Mesenchymal stem cell (in vitro differentiated cells and primary cell): ENCODE measurements around the gene STUM.

Source experiments
- DNase-seq: peaks from one replicate; pipeline ENCODE4 v3.0.0-alpha.2; 2013
- H2AFZ ChIP-seq: one replicate; pipeline ENCODE4 v1.6.1; 2013; ENCODE audit warnings: low read depth, mild to moderate bottlenecking, control low read depth, inconsistent platforms, low read length, moderate library complexity
- H2AK5ac ChIP-seq: 2 replicates; pipeline ENCODE4 v1.6.1; 2013; ENCODE audit warnings: low read length, moderate library complexity, mild to moderate bottlenecking, inconsistent platforms; ENCODE audit not compliant: severe bottlenecking
- H2BK120ac ChIP-seq: one replicate; pipeline ENCODE4 v1.6.1; 2013; ENCODE audit warnings: low read depth, mild to moderate bottlenecking, inconsistent platforms, low read length, moderate library complexity
- H2BK12ac ChIP-seq, 2 experiments: one replicate each; pipeline ENCODE4 v1.6.1; 2013; ENCODE audit warnings: inconsistent platforms in 2 of 2, low read length in 2 of 2, mild to moderate bottlenecking in 2 of 2, moderate library complexity in 2 of 2, control low read depth in 1 of 2
- H2BK15ac ChIP-seq: one replicate; pipeline ENCODE4 v1.6.1; 2013; ENCODE audit warnings: mild to moderate bottlenecking, low read depth, inconsistent platforms; ENCODE audit not compliant: poor library complexity, severe bottlenecking
- H2BK5ac ChIP-seq: 2 replicates; pipeline ENCODE4 v1.6.1; 2013; ENCODE audit warnings: low read depth, mild to moderate bottlenecking, low read length, control low read depth, inconsistent platforms; ENCODE audit not compliant: poor library complexity, severe bottlenecking
- H3K14ac ChIP-seq, 2 experiments: one replicate each; pipeline ENCODE4 v1.6.1; 2013; ENCODE audit warnings: inconsistent platforms in 2 of 2, low read length in 2 of 2, control low read depth in 1 of 2, mild to moderate bottlenecking in 1 of 2, moderate library complexity in 1 of 2
- H3K18ac ChIP-seq, 2 experiments: one replicate each; pipeline ENCODE4 v1.6.1; 2013; ENCODE audit warnings: inconsistent platforms in 2 of 2, low read length in 2 of 2, control low read depth in 1 of 2, low read depth in 1 of 2, mild to moderate bottlenecking in 1 of 2
- H3K23ac ChIP-seq, 2 experiments: one replicate each; pipeline ENCODE4 v1.6.1; 2013; ENCODE audit warnings: inconsistent platforms in 2 of 2, low read length in 2 of 2, mild to moderate bottlenecking in 2 of 2, moderate library complexity in 2 of 2, control low read depth in 1 of 2
- H3K27ac ChIP-seq: 2 replicates; pipeline ENCODE4 v1.5.1; 2013; ENCODE audit warnings: mild to moderate bottlenecking, moderate library complexity, low read length, control low read depth, inconsistent platforms; ENCODE audit not compliant: poor library complexity, severe bottlenecking
- H3K27me3 ChIP-seq, 2 experiments: 2 replicates each; pipeline versions ENCODE4 v1.6.1 to v1.7.0; 2013; ENCODE audit warnings: low read length in 2 of 2, mild to moderate bottlenecking in 2 of 2, moderate library complexity in 2 of 2, control low read depth in 1 of 2, inconsistent platforms in 1 of 2; ENCODE audit not compliant: control insufficient read depth in 1 of 2, insufficient read depth in 1 of 2
- H3K36me3 ChIP-seq, 2 experiments: 2 replicates each; pipeline versions ENCODE4 v1.6.1 to v1.7.0; 2013; ENCODE audit warnings: low read length in 2 of 2, control low read depth in 1 of 2, inconsistent platforms in 1 of 2, low read depth in 1 of 2, mild to moderate bottlenecking in 1 of 2; ENCODE audit not compliant: insufficient read depth in 2 of 2, control insufficient read depth in 1 of 2
- H3K4ac ChIP-seq, 2 experiments: one replicate each; pipeline ENCODE4 v1.6.1; 2013; ENCODE audit warnings: inconsistent platforms in 2 of 2, low read length in 2 of 2, mild to moderate bottlenecking in 2 of 2, moderate library complexity in 2 of 2, control low read depth in 1 of 2, low read depth in 1 of 2
- H3K4me1 ChIP-seq: 2 replicates; pipeline ENCODE4 v1.6.1; 2013; ENCODE audit warnings: low read depth, low read length, control low read depth; ENCODE audit not compliant: control insufficient read depth, insufficient read depth
- H3K4me2 ChIP-seq: 2 replicates; pipeline ENCODE4 v1.6.1; 2013; ENCODE audit warnings: low read length, mild to moderate bottlenecking, inconsistent platforms; ENCODE audit not compliant: poor library complexity, severe bottlenecking
- H3K4me3 ChIP-seq, 2 experiments: 2 replicates each; pipeline versions ENCODE4 v1.5.1 to v1.7.0; 2013; ENCODE audit warnings: low read length in 2 of 2, mild to moderate bottlenecking in 2 of 2, control low read depth in 1 of 2, low read depth in 1 of 2; ENCODE audit not compliant: insufficient read depth in 1 of 2
- H3K79me1 ChIP-seq: replicated peaks from 2 replicates; pipeline ENCODE4 v1.6.1; 2013; ENCODE audit warnings: mild to moderate bottlenecking, control low read depth, low read length, inconsistent platforms; ENCODE audit not compliant: poor library complexity, severe bottlenecking
- H3K9ac ChIP-seq: 2 replicates; pipeline ENCODE4 v1.7.0; 2013; ENCODE audit warnings: mild to moderate bottlenecking, low read length, moderate library complexity
- H3K9me3 ChIP-seq: 2 replicates; pipeline ENCODE4 v1.7.0; 2013; ENCODE audit warnings: mild to moderate bottlenecking, low read length; ENCODE audit not compliant: control insufficient read depth
- H4K8ac ChIP-seq: one replicate; pipeline ENCODE4 v1.6.1; 2013; ENCODE audit warnings: inconsistent platforms, mild to moderate bottlenecking, low read length, moderate library complexity
- H4K91ac ChIP-seq: one replicate; pipeline ENCODE4 v1.6.1; 2013; ENCODE audit warnings: mild to moderate bottlenecking, low read length, inconsistent platforms
- WGBS: methylation state at CpG from one replicate; pipeline ENCODE4 v1.1.7; 2013; ENCODE audit warnings: mixed read lengths; 5-methylcytosine and 5-hydroxymethylcytosine counted together

The STUM gene

DNA sequence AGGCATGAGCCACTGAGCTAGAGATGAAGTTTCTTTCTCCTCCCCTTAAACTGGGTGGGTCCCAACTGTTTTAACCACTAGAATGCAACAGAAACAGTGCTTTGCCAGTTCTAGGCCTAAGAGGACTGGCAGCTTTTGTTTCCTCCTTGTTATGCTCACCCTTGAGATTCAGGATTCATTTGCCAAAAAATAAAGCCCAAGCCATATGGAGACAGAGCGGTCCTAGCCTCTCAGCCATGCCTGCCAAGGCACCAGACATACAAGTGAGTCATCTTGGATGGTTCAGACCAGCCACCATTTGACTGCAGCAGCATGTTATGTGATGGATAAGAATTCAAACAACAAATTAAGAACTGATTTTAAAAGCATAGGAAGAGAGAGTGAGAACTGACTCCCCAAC lies 38.1 kb upstream of the STUM start:
- no peak overlapping the region for H3K4me2 ChIP-seq
- WGBS, result 100% methylated on average over 1 of the region's 1 CpG

DNA sequence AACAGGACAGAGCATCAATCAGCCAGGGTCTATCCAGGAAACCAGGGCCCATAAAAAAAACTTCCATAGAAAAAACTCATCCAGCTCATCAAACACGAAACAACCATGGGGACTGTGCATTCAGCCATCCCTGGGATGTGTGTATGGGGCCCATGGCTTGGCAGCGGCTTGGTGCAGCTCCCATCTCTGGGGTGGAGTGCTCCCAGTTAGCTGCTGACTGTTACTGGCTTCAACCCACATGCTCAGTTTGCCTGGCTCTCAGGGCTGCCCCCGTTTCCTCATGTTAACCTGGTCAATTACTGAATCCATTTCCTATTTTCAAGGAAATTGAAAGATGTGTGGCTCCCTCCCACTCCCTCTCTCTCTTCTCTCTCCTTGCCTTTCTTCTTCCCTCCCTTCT lies 37.3 kb upstream of the STUM start:
- 45% methylated on average over 3 of the region's 3 CpGs for WGBS
- peaks cover 12 to 27% of the 10 kb centered on the region in 2 experiments for H3K27me3 ChIP-seq
- H2BK5ac ChIP-seq, result no peak overlapping the region
- no peak overlapping the region for H4K8ac ChIP-seq
- no peaks in the 10 kb centered on the region for H3K79me1 ChIP-seq
- no peak overlapping the region for H3K23ac ChIP-seq
- no peak overlapping the region for H3K4me2 ChIP-seq
- H2AK5ac ChIP-seq, result no peak overlapping the region
- no peaks in the 10 kb centered on the region for H3K4me1 ChIP-seq
- no peak overlapping the region for H2BK12ac ChIP-seq
- no peak overlapping the region for H3K14ac ChIP-seq
- no peak overlapping the region for H3K4ac ChIP-seq
- H3K27ac ChIP-seq, result no peak overlapping the region
- H3K9ac ChIP-seq, result no peak overlapping the region
- H3K18ac ChIP-seq, result no peak overlapping the region
- no peak for DNase-seq
- no peak overlapping the region for H3K4me3 ChIP-seq
- H4K91ac ChIP-seq, result no peak overlapping the region
- H2AFZ ChIP-seq, result no peak overlapping the region
- H2BK15ac ChIP-seq, result no peak overlapping the region
- no peak overlapping the region for H2BK120ac ChIP-seq
- H3K9me3 ChIP-seq, result no peaks in the 10 kb centered on the region
- H3K36me3 ChIP-seq, result no peaks in the 10 kb centered on the region

More for the DNA sequence above, 38.1 kb upstream of the STUM start:
- Histone ChIP-seq H3K4me1 (no peaks in the 10 kb centered on the region), H3K27me3 (peaks cover 14 to 29% of the 10 kb centered on the region in 2 experiments), H3K14ac (no peak overlapping the region), H3K27ac (no peak overlapping the region), H3K36me3 (no peaks in the 10 kb centered on the region), H4K8ac (no peak overlapping the region), H2AFZ (no peak overlapping the region), H2AK5ac (no peak overlapping the region), H2BK12ac (no peak overlapping the region), H3K9me3 (no peaks in the 10 kb centered on the region), H2BK120ac (no peak overlapping the region), H3K4me3 (no peak overlapping the region), H3K9ac (no peak overlapping the region), H3K79me1 (no peaks in the 10 kb centered on the region), H2BK5ac (no peak overlapping the region), H3K4ac (no peak overlapping the region), H3K23ac (no peak overlapping the region), H3K18ac (no peak overlapping the region), H4K91ac (no peak overlapping the region), H2BK15ac (no peak overlapping the region)
- no peak for DNase-seq

DNA sequence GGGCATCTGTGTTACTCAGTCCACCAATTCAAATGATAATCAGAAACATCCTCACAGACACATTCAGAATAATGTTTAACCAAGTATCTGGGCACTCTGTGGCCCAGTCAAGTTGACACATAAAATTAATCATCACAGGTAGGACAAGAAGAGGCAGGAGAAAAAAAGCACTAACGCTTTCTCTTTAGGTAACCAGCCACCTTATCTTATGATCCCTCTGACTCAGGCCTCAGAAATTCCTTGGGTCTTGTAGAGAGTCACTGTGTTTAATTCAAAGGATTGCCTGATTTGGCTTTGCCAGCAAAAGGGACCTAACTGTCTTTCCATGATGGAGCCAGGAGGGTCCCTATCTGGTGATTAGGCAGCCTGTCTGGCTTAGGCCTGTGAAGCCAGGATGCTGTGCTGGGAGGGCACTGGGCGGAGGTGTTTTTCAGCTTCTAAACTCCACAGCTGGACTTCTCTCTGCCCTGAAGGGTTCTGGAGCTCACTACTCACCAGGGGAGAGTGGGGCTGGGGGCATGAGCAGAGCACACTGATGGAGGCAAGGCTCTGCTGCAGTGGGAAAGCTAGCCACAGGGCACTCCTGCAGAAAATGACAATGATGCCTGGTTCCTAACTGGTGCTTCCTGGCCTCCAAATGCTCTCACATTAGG lies 36.4 kb upstream of the STUM start:
- no peak overlapping the region for H3K23ac ChIP-seq
- no peak overlapping the region for H3K14ac ChIP-seq
- H3K4me2 ChIP-seq, result no peak overlapping the region
- H3K27ac ChIP-seq, result no peak overlapping the region
- no peak overlapping the region for H4K8ac ChIP-seq
- H3K79me1 ChIP-seq, result no peaks in the 10 kb centered on the region
- peaks cover 13 to 27% of the 10 kb centered on the region in 2 experiments for H3K27me3 ChIP-seq
- no peak overlapping the region for H2AK5ac ChIP-seq
- H2AFZ ChIP-seq, result no peak overlapping the region
- H4K91ac ChIP-seq, result no peak overlapping the region
- no peak overlapping the region for H2BK12ac ChIP-seq
- H2BK5ac ChIP-seq, result no peak overlapping the region
- 83% methylated on average over 2 of the region's 2 CpGs for WGBS
- H3K4me1 ChIP-seq, result no peaks in the 10 kb centered on the region
- no peak overlapping the region for H3K9ac ChIP-seq
- DNase-seq, result no peak
- no peaks in the 10 kb centered on the region for H3K36me3 ChIP-seq
- H2BK15ac ChIP-seq, result no peak overlapping the region
- H3K4me3 ChIP-seq, result no peak overlapping the region
- H3K18ac ChIP-seq, result no peak overlapping the region
- H3K9me3 ChIP-seq, result no peaks in the 10 kb centered on the region
- no peak overlapping the region for H3K4ac ChIP-seq
- no peak overlapping the region for H2BK120ac ChIP-seq

DNA sequence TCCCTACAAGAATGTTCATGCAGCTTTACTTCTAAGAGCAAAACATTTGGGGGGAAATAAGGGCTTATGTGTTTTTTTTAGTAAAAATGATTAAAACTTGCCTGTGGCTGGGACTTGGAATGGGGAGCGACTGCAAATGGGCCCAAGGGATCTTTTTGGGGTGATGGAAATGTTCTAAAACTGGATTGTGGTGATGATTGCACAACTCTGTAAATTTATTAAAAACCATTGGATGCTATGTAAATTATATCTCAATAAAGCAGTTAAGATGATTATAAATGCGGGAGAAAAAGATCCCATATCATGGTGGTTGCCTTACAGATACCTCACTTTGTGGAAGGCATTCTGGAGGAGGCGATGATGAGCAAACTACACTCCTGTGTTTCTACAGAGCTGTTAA lies 30.2 kb upstream of the STUM start:
- Histone ChIP-seq H4K8ac (no peak overlapping the region), H2BK120ac (no peak overlapping the region), H3K27ac (no peak overlapping the region), H3K4me2 (no peak overlapping the region), H2BK5ac (no peak overlapping the region), H3K23ac (no peak overlapping the region), H2AK5ac (no peak overlapping the region), H2BK15ac (no peak overlapping the region), H3K36me3 (no peaks in the 10 kb centered on the region), H3K27me3 (peaks cover 29 to 65% of the 10 kb centered on the region in 2 experiments), H3K79me1 (no peaks in the 10 kb centered on the region), H3K9me3 (no peaks in the 10 kb centered on the region), H2BK12ac (no peak overlapping the region), H4K91ac (no peak overlapping the region), H3K4me3 (no peak overlapping the region), H3K18ac (no peak overlapping the region), H3K14ac (no peak overlapping the region), H2AFZ (no peak overlapping the region), H3K9ac (no peak overlapping the region), H3K4ac (no peak overlapping the region), H3K4me1 (no peaks in the 10 kb centered on the region)
- 79% methylated on average over 3 of the region's 3 CpGs for WGBS
- DNase-seq, result no peak
